SKM-1 treated with dmso at 0.1 percent for 144 hours (cell line): ENCODE data around the gene LRP5.
A peak's percentile ranks its signal among the peaks of the same experiment; 100 is the strongest.
"Not testable (repeated sequence)": the region's sequence is repeated elsewhere in the genome, so short reads cannot be mapped to it uniquely, and the experiment has no call there.

Experiments used
- DNase-seq: peaks from one replicate; lab custom pipeline; 2025; ENCODE audit not compliant: unreplicated experiment; lab: John Stamatoyannopoulos, UW

The LRP5 gene

GRCh38 chr11:68460741-68461574 is 148.6 kb downstream of the LRP5 start, which contains the start of gene PPP6R3:
TSS of gene PPP6R3 (plus strand) at chr11:68460752. CDS start at chr11:68537665, 76,913 bp downstream.
- no peak for DNase-seq

GRCh38 chr11:68461575-68461917 is 149.2 kb downstream of the LRP5 start:
- no peak for DNase-seq

GRCh38 chr11:68463714-68464113 is 151.3 kb downstream of the LRP5 start:
- DNase-seq = no peak

GRCh38 chr11:68467201-68467834 is 154.9 kb downstream of the LRP5 start:
- no peak for DNase-seq

GRCh38 chr11:68468217-68468828 is 155.9 kb downstream of the LRP5 start:
- DNase-seq = no peak

GRCh38 chr11:68469122-68469521 is 156.7 kb downstream of the LRP5 start:
- DNase-seq = no peak

- DNase-seq = no peak
These were observed 157.3 kb downstream of the LRP5 start for GRCh38 chr11:68469642-68470041.

- DNase-seq = no peak
These were observed 158.0 kb downstream of the LRP5 start for GRCh38 chr11:68470304-68470811.

GRCh38 chr11:68471360-68472340 is 159.3 kb downstream of the LRP5 start:
- DNase-seq = peak; percentile 80

GRCh38 chr11:68472778-68473177 is 160.4 kb downstream of the LRP5 start:
- no peak for DNase-seq

GRCh38 chr11:68473693-68474092 is 161.3 kb downstream of the LRP5 start:
- DNase-seq = no peak

GRCh38 chr11:68475626-68476025 is 163.2 kb downstream of the LRP5 start:
- not testable (repeated sequence) for DNase-seq

- no peak for DNase-seq
These were observed 167.0 kb downstream of the LRP5 start for GRCh38 chr11:68479390-68479789.

- no peak for DNase-seq
These were observed 167.8 kb downstream of the LRP5 start for GRCh38 chr11:68480193-68480592.

- DNase-seq = no peak
These were observed 168.6 kb downstream of the LRP5 start for GRCh38 chr11:68480852-68481510.

GRCh38 chr11:68481579-68482240 is 169.3 kb downstream of the LRP5 start:
- DNase-seq = no peak

GRCh38 chr11:68488623-68489022 is 176.2 kb downstream of the LRP5 start:
- DNase-seq = no peak

- DNase-seq = no peak
These were observed 182.9 kb downstream of the LRP5 start for GRCh38 chr11:68495220-68495729.

- no peak for DNase-seq
These were observed 183.5 kb downstream of the LRP5 start for GRCh38 chr11:68495872-68496271.
